Measurements from ENCODE around the gene IRX3.

The IRX3 gene

GRCh38 chr16:54282928-54283724 lies 3.5 kb downstream of the IRX3 start:
- DNase-seq = peak; percentile 37
- no peak for TF ChIP-seq EZH2 (IDR thresholded peaks at IDR 0.05; ENCODE audit: borderline replicate concordance, low read depth, low read length, severe bottlenecking)
- H3K9ac ChIP-seq (ENCODE audit: low read depth, low read length) = peak overlapping the region; percentile 99
- H2AFZ ChIP-seq (ENCODE audit: low read depth, low read length) = no peak overlapping the region
- peak overlapping the region; percentile 91 for H3K27ac ChIP-seq (ENCODE audit: low read length)
- peak overlapping the region; percentile 75 for H3K4me2 ChIP-seq (ENCODE audit: insufficient read depth, low read length)
- H3K36me3 ChIP-seq (ENCODE audit: insufficient read depth, low read length) = peaks cover 52% of the 10 kb centered on the region
- peak overlapping the region; percentile 45 to 71; a peak in 3 of 4 replicates for H3K4me3 ChIP-seq (ENCODE audit: low read depth in 1 of 2, low read length in 2 of 2)
- no peaks in the 10 kb centered on the region for H3K27me3 ChIP-seq (ENCODE audit: insufficient read depth, low read length, poor library complexity)
- H3K4me1 ChIP-seq (ENCODE audit: insufficient read depth, low read length) = peaks cover 74% of the 10 kb centered on the region
- no peak for ATAC-seq (ENCODE audit: insufficient read depth, low read depth)
- no peaks in the 10 kb centered on the region for H3K9me3 ChIP-seq (ENCODE audit: insufficient read depth, low read length, severe bottlenecking)
- peaks cover 31% of the 10 kb centered on the region for H4K20me1 ChIP-seq (ENCODE audit: insufficient read depth, low read length)
- H3K79me2 ChIP-seq (ENCODE audit: insufficient read depth, low read length) = peaks cover 60% of the 10 kb centered on the region

- H2AFZ ChIP-seq (ENCODE audit: low read depth, low read length) = no peak overlapping the region
- DNase-seq (peak; percentile 65), ATAC-seq (ENCODE audit: insufficient read depth, low read depth) (no peak)
- peaks cover 53% of the 10 kb centered on the region for H3K79me2 ChIP-seq (ENCODE audit: insufficient read depth, low read length)
- peaks cover 52% of the 10 kb centered on the region for H3K36me3 ChIP-seq (ENCODE audit: insufficient read depth, low read length)
- TF ChIP-seq CTCF (IDR thresholded peaks at IDR 0.05; ENCODE audit: borderline replicate concordance, extremely low read depth, low read length, poor library complexity, severe bottlenecking) = peak; percentile 52
- TF ChIP-seq EZH2 (IDR thresholded peaks at IDR 0.05; ENCODE audit: borderline replicate concordance, low read depth, low read length, severe bottlenecking) = no peak
- peak overlapping the region in 1 of 2 experiments; percentile 71; a peak in 2 of 4 replicates for H3K4me3 ChIP-seq (ENCODE audit: low read depth in 1 of 2, low read length in 2 of 2)
- H3K4me2 ChIP-seq (ENCODE audit: insufficient read depth, low read length) = peak overlapping the region; percentile 75
- H3K4me1 ChIP-seq (ENCODE audit: insufficient read depth, low read length) = peaks cover 76% of the 10 kb centered on the region
- no peaks in the 10 kb centered on the region for H3K9me3 ChIP-seq (ENCODE audit: insufficient read depth, low read length, severe bottlenecking)
- no peaks in the 10 kb centered on the region for H3K27me3 ChIP-seq (ENCODE audit: insufficient read depth, low read length, poor library complexity)
- H4K20me1 ChIP-seq (ENCODE audit: insufficient read depth, low read length) = peaks cover 31% of the 10 kb centered on the region
- peak overlapping the region; percentile 99; the same call in 1 of the 2 replicates for H3K9ac ChIP-seq (ENCODE audit: low read depth, low read length)
- peak overlapping the region; percentile 95 for H3K27ac ChIP-seq (ENCODE audit: low read length)
Observed at GRCh38 chr16:54282202-54282927, 4.2 kb downstream of the IRX3 start.

GRCh38 chr16:54281535-54282201 lies 4.9 kb downstream of the IRX3 start:
- H3K9ac ChIP-seq (ENCODE audit: low read depth, low read length) = peak overlapping the region; percentile 10; the same call in 1 of the 2 replicates

More at GRCh38 chr16:54281535-54282201, 4.9 kb downstream of the IRX3 start:
- Histone ChIP-seq H3K79me2 (ENCODE audit: insufficient read depth, low read length) (peaks cover 47% of the 10 kb centered on the region), H2AFZ (ENCODE audit: low read depth, low read length) (no peak overlapping the region), H3K27me3 (ENCODE audit: insufficient read depth, low read length, poor library complexity) (no peaks in the 10 kb centered on the region), H3K4me3 (ENCODE audit: low read depth in 1 of 2, low read length in 2 of 2) (no peak overlapping the region), H3K9me3 (ENCODE audit: insufficient read depth, low read length, severe bottlenecking) (no peaks in the 10 kb centered on the region), H3K4me2 (ENCODE audit: insufficient read depth, low read length) (peak overlapping the region; percentile 1; the same call in 1 of the 2 replicates), H3K36me3 (ENCODE audit: insufficient read depth, low read length) (peaks cover 52% of the 10 kb centered on the region), H3K4me1 (ENCODE audit: insufficient read depth, low read length) (peaks cover 75% of the 10 kb centered on the region), H4K20me1 (ENCODE audit: insufficient read depth, low read length) (peaks cover 31% of the 10 kb centered on the region), H3K27ac (ENCODE audit: low read length) (peak overlapping the region; percentile 95)
- DNase-seq (no peak), ATAC-seq (ENCODE audit: insufficient read depth, low read depth) (no peak)
- TF ChIP-seq CTCF (IDR thresholded peaks at IDR 0.05; ENCODE audit: borderline replicate concordance, extremely low read depth, low read length, poor library complexity, severe bottlenecking) = no peak
- TF ChIP-seq EZH2 (IDR thresholded peaks at IDR 0.05; ENCODE audit: borderline replicate concordance, low read depth, low read length, severe bottlenecking) = no peak
